ENCODE measurements around the gene KIAA0513. TPM values are rescaled to one million over a fixed set of nuclear protein-coding genes. Genes with fewer than 3 reads are reported as not detected.

KIAA0513 gene
- total and polyA plus RNA-seq, 2 of the 13 experiments (the other 11 are each of a cell fraction or from before 2014, with no cell fraction given), result 1.8 TPM

GRCh38 chr16:85027349-85027957 is at the start of gene KIAA0513 (continued):
- TF ChIP-seq ZFAT (CRISPR knock-in tag; conservative IDR thresholded peaks at IDR 0.05) (no peak), FOXJ3 (CRISPR knock-in tag; IDR thresholded peaks at IDR 0.05; ENCODE audit: borderline replicate concordance) (no peak), SOX5 (CRISPR knock-in tag; IDR thresholded peaks at IDR 0.05; ENCODE audit: borderline replicate concordance) (0 out of 2 replicates have a peak, but pooled peaks have one; percentile 18), ZNF543 (CRISPR knock-in tag; IDR thresholded peaks at IDR 0.05) (no peak), BRCA1 (CRISPR knock-in tag; IDR thresholded peaks at IDR 0.05) (no peak), NONO (IDR thresholded peaks at IDR 0.05) (no peak), NONO (CRISPR knock-in tag; conservative IDR thresholded peaks at IDR 0.05) (no peak), HDAC6 (IDR thresholded peaks at IDR 0.05; ENCODE audit: low read depth, low read length) (no peak), BRF2 (CRISPR knock-in tag; IDR thresholded peaks at IDR 0.05) (no peak), ZNF546 (CRISPR knock-in tag; conservative IDR thresholded peaks at IDR 0.05) (0 out of 2 replicates have a peak, but pooled peaks have one; percentile 66), ZNF740 (CRISPR knock-in tag; IDR thresholded peaks at IDR 0.05) (no peak), ZNF790 (CRISPR knock-in tag; IDR thresholded peaks at IDR 0.05; ENCODE audit: borderline replicate concordance) (no peak), LBX2 (CRISPR knock-in tag; IDR thresholded peaks at IDR 0.05; ENCODE audit: borderline replicate concordance) (no peak; the same call in 1 of the 2 replicates), HIVEP1 (CRISPR knock-in tag; IDR thresholded peaks at IDR 0.05) (no peak), PHF5A (CRISPR knock-in tag; IDR thresholded peaks at IDR 0.05; ENCODE audit: low read depth, unreplicated experiment) (peak; percentile 71), GABPA (IDR thresholded peaks at IDR 0.05; ENCODE audit: low read depth, low read length) (no peak), GABPA (CRISPR knock-in tag; IDR thresholded peaks at IDR 0.05; ENCODE audit: low read depth) (peak; percentile 34; the same call in 1 of the 2 replicates), ZNF83 (CRISPR knock-in tag; IDR thresholded peaks at IDR 0.05; ENCODE audit: borderline replicate concordance) (0 out of 2 replicates have a peak, but pooled peaks have one; percentile 46), UBTF (CRISPR knock-in tag; IDR thresholded peaks at IDR 0.05) (peak; percentile 38; the same call in 1 of the 2 replicates), ZNF383 (CRISPR knock-in tag; IDR thresholded peaks at IDR 0.05; ENCODE audit: borderline replicate concordance) (no peak), ZFP91 (CRISPR knock-in tag; IDR thresholded peaks at IDR 0.05; ENCODE audit: borderline replicate concordance) (peak; percentile 35; the same call in 1 of the 2 replicates), IKZF1 (IDR thresholded peaks at IDR 0.05) (no peak), FOXA3 (CRISPR knock-in tag; IDR thresholded peaks at IDR 0.05) (peak; percentile 15; the same call in 1 of the 2 replicates), YEATS4 (CRISPR knock-in tag; IDR thresholded peaks at IDR 0.05; ENCODE audit: borderline replicate concordance) (peak; percentile 68; the same call in 1 of the 2 replicates), ZNF761 (CRISPR knock-in tag; conservative IDR thresholded peaks at IDR 0.05) (no peak), ONECUT2 (CRISPR knock-in tag; IDR thresholded peaks at IDR 0.05) (no peak)

Measured in HepG2 (cell line).